Measurements from ENCODE around the gene UCK2. TPM values are rescaled to one million over a fixed set of nuclear protein-coding genes. Genes with fewer than 3 reads are reported as not detected.

The UCK2 gene
- total RNA-seq, 2 donors from 2014 or later, result 65.8 to 73.6 TPM

DNA sequence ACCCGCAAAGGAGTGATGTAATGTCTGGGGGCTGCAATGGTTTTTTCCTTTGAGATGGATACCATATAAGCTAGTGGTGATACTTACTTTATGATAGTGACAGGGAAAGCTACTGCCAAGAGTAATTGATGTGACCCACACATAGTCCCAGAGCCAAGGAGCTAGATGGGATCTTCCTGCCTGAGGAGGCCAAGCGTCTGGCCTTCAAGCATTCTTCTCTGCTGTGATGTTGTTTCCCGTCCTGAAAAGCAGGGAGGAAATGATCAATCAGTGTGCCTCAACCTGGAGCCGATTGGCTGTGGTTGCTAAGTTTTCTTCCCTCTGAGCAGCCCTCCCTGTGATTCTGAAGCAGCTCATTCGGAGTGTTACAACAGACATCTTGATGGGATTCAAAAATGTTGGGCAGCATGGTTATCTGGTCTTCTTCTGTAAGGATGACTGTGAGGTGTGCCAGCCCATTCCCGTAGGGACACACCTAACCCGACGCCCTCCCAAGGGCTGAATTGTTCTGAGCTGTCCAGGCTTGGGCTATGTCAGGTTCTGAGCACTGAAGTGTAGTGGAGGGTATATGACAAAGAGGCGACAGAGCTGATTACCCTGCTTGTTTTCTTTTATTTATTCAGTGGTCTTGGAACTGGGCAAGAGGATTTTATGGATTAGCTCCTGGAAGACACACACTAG, 56.7 kb downstream of the UCK2 start:
- H3K27ac ChIP-seq (ENCODE audit: low read depth, low read length), result peak overlapping the region; percentile 85
- WGBS, 2 experiments (ENCODE audit: insufficient coverage in 1 of 2, insufficient read length in 1 of 2), result 77 to 81% methylated on average over 6 to 9 of the region's 9 CpGs

DNA sequence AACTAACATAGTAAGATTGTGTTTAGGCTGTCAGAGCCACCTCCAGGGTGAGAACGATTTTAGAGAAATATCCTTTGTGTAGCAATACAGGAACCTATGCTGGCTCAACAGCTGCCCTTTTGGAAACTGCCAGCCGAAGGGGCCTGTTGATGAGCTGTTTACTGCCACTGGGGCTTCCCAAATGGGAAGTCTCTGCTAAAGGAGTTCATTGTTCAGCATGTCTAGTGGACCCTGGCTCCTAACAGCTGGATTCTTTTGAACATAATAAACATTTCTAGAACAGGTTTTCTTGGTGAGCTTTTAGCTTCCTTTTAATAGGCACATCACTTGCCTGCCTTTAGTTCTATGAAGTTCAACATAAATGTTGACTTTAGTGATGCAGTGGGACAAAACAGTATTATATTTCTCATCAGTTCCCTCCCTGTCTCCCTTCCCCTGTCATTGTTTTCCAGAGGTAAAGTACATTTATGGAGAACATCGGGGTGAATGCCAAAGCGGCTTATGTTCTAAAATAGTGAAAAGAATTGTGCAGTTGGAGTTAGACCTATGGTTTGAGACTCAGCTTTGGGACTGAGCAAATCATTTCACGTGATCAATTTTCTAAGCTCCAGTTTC, 57.4 kb downstream of the UCK2 start:
- Mint-ChIP-seq H3K4me3 (no peak overlapping the region), H3K4me1 (peaks cover 47% of the 10 kb centered on the region), H3K36me3 (ENCODE audit: low read depth) (peaks cover 5% of the 10 kb centered on the region), H3K27ac (peak overlapping the region; percentile 72), H3K27me3 (ENCODE audit: insufficient read depth) (no peaks in the 10 kb centered on the region), H3K9me3 (no peaks in the 10 kb centered on the region)
- H3K9ac ChIP-seq (ENCODE audit: extremely low read depth, low read length, poor library complexity, severe bottlenecking), result no peak overlapping the region
- H3K36me3 ChIP-seq (ENCODE audit: control insufficient read depth, insufficient read depth, low read length), result no peaks in the 10 kb centered on the region
- H3K27me3 ChIP-seq (ENCODE audit: control insufficient read depth, insufficient read depth, low read length, poor library complexity, severe bottlenecking), result no peaks in the 10 kb centered on the region
- 89 to 90% methylated on average over 4 to 5 of the region's 5 CpGs for WGBS, 2 experiments (ENCODE audit: insufficient coverage in 1 of 2, insufficient read length in 1 of 2)
- no peaks in the 10 kb centered on the region for H3K9me3 ChIP-seq (ENCODE audit: control insufficient read depth, low read length)
- TF ChIP-seq, protein P1, sequence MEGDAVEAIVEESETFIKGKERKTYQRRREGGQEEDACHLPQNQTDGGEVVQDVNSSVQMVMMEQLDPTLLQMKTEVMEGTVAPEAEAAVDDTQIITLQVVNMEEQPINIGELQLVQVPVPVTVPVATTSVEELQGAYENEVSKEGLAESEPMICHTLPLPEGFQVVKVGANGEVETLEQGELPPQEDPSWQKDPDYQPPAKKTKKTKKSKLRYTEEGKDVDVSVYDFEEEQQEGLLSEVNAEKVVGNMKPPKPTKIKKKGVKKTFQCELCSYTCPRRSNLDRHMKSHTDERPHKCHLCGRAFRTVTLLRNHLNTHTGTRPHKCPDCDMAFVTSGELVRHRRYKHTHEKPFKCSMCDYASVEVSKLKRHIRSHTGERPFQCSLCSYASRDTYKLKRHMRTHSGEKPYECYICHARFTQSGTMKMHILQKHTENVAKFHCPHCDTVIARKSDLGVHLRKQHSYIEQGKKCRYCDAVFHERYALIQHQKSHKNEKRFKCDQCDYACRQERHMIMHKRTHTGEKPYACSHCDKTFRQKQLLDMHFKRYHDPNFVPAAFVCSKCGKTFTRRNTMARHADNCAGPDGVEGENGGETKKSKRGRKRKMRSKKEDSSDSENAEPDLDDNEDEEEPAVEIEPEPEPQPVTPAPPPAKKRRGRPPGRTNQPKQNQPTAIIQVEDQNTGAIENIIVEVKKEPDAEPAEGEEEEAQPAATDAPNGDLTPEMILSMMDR (conservative IDR thresholded peaks at IDR 0.05), result no peak
- peaks cover 24% of the 10 kb centered on the region for H3K4me1 ChIP-seq (ENCODE audit: control insufficient read depth, insufficient read depth, low read length)
- no peak overlapping the region for H3K4me3 ChIP-seq (ENCODE audit: low read length)
- no peak for DNase-seq
- H3K27ac ChIP-seq (ENCODE audit: low read depth, low read length), result peak overlapping the region; percentile 85

More for the DNA sequence above, 56.7 kb downstream of the UCK2 start:
- DNase-seq, result peak; percentile 61
- H3K4me1 ChIP-seq (ENCODE audit: control insufficient read depth, insufficient read depth, low read length), result peaks cover 24% of the 10 kb centered on the region
- H3K9ac ChIP-seq (ENCODE audit: extremely low read depth, low read length, poor library complexity, severe bottlenecking), result no peak overlapping the region
- H3K27me3 ChIP-seq (ENCODE audit: control insufficient read depth, insufficient read depth, low read length, poor library complexity, severe bottlenecking), result no peaks in the 10 kb centered on the region
- Mint-ChIP-seq H3K4me3 (no peak overlapping the region), H3K27me3 (ENCODE audit: insufficient read depth) (no peaks in the 10 kb centered on the region), H3K4me1 (peaks cover 44% of the 10 kb centered on the region), H3K36me3 (ENCODE audit: low read depth) (peaks cover 4% of the 10 kb centered on the region), H3K9me3 (peaks cover under 1% of the 10 kb centered on the region), H3K27ac (peak overlapping the region; percentile 72)
- TF ChIP-seq, protein P1 (conservative IDR thresholded peaks at IDR 0.05), result no peak
- peaks cover 1% of the 10 kb centered on the region for H3K9me3 ChIP-seq (ENCODE audit: control insufficient read depth, low read length)
- peaks cover under 1% of the 10 kb centered on the region for H3K36me3 ChIP-seq (ENCODE audit: control insufficient read depth, insufficient read depth, low read length)
- no peak overlapping the region for H3K4me3 ChIP-seq (ENCODE audit: low read length)

DNA sequence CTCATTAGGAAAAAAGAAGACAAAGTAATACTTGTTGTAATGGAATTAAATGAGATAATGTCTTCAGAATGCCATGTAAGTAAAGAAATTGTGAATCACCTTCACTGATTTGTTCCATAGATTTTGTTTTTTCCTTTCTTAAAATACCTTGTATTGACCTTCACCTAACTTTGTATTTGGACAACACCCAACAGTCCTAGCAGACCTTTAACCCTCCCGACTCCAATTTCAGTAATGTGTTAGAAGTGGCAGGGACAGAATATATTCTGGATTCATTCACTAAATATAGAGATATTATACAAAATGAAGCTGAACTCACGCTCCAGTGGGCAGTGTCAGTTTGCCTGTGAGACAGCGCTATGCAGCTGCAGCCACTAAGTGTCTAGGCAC, 57.9 kb downstream of the UCK2 start:
- no peak overlapping the region for H3K4me3 ChIP-seq (ENCODE audit: low read length)
- Mint-ChIP-seq H3K4me1 (peaks cover 47% of the 10 kb centered on the region), H3K36me3 (ENCODE audit: low read depth) (peaks cover 10% of the 10 kb centered on the region), H3K27me3 (ENCODE audit: insufficient read depth) (no peaks in the 10 kb centered on the region), H3K4me3 (no peak overlapping the region), H3K9me3 (no peaks in the 10 kb centered on the region), H3K27ac (no peak overlapping the region)
- TF ChIP-seq, protein P1 (conservative IDR thresholded peaks at IDR 0.05), result no peak
- no peaks in the 10 kb centered on the region for H3K27me3 ChIP-seq (ENCODE audit: control insufficient read depth, insufficient read depth, low read length, poor library complexity, severe bottlenecking)
- no peaks in the 10 kb centered on the region for H3K9me3 ChIP-seq (ENCODE audit: control insufficient read depth, low read length)
- no peaks in the 10 kb centered on the region for H3K36me3 ChIP-seq (ENCODE audit: control insufficient read depth, insufficient read depth, low read length)
- H3K4me1 ChIP-seq (ENCODE audit: control insufficient read depth, insufficient read depth, low read length), result peaks cover 24% of the 10 kb centered on the region
- no peak for DNase-seq
- WGBS, 2 experiments (ENCODE audit: insufficient coverage in 1 of 2, insufficient read length in 1 of 2), result 94% methylated on average over 3 of the region's 3 CpGs; no CpG with 5 or more reads in 1 of the 2 experiments
- no peak overlapping the region for H3K27ac ChIP-seq (ENCODE audit: low read depth, low read length)
- H3K9ac ChIP-seq (ENCODE audit: extremely low read depth, low read length, poor library complexity, severe bottlenecking), result no peak overlapping the region

Data from endodermal cell (in vitro differentiated cells).